Dendritic cell treated with granulocyte-macrophage colony-stimulating factor and Interleukin-4, amounts not matched to agents 40 ng/mL and 50 ng/mL, for 4 days (primary cell): ENCODE measurements around the gene SMURF2.

Experiments
- H3K27ac Mint-ChIP-seq: one replicate; pipeline ENCODE4 v1.8.0; 2022; ENCODE audit warnings: mild to moderate bottlenecking, mixed read lengths
- H3K27me3 Mint-ChIP-seq: one replicate; pipeline ENCODE4 v1.8.0; 2022; ENCODE audit warnings: mild to moderate bottlenecking, mixed read lengths
- H3K36me3 Mint-ChIP-seq: one replicate; pipeline ENCODE4 v1.8.0; 2022; ENCODE audit warnings: low read depth, mixed read lengths
- H3K4me1 Mint-ChIP-seq: one replicate; pipeline ENCODE4 v1.8.0; 2022; ENCODE audit warnings: low read depth, mixed read lengths
- H3K4me3 Mint-ChIP-seq: one replicate; pipeline ENCODE4 v1.8.0; 2022; ENCODE audit warnings: mild to moderate bottlenecking, moderate library complexity, mixed read lengths
- H3K9me3 Mint-ChIP-seq: one replicate; pipeline ENCODE4 v1.8.0; 2022; ENCODE audit warnings: mixed read lengths
- intact Hi-C: fragments of 100-400 bp; cut with micrococcal nuclease; formaldehyde crosslinking; loops from one replicate; pipeline ENCODE4 v1.15.0; 2022

The SMURF2 gene

DNA sequence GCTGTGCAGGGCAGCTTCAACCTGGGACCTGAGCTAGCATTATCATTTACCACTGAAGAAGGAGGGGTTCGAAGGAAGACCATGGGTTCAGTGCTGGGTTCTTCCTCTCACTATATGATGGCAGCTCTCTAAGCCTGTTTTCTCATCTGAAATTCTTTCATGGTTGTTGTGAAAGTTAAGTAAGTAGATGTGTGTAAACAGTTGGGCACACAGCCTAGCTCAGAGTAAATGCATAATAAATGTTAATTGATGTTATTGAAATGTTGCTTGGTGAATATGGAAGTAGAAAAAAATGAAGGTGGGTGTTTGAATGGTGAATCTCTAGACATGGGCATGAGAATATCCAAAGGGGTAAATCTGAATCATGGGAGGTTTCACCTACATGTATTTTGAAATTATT, 146.3 kb downstream of the SMURF2 start:
- H3K4me1 Mint-ChIP-seq, result peaks cover 12% of the 10 kb centered on the region
- H3K27me3 Mint-ChIP-seq, result no peaks in the 10 kb centered on the region
- intact Hi-C loops, result loop anchor here (10.0 kb wide), 1 partner anchor 79 kb away; no protein-coding TSS in a partner anchor
- H3K4me3 Mint-ChIP-seq, result no peak overlapping the region
- no peak overlapping the region for H3K27ac Mint-ChIP-seq
- no peaks in the 10 kb centered on the region for H3K9me3 Mint-ChIP-seq
- H3K36me3 Mint-ChIP-seq, result peaks cover 91% of the 10 kb centered on the region

- no peaks in the 10 kb centered on the region for H3K27me3 Mint-ChIP-seq
- H3K36me3 Mint-ChIP-seq, result peaks cover 91% of the 10 kb centered on the region
- H3K4me1 Mint-ChIP-seq, result peaks cover 12% of the 10 kb centered on the region
- H3K4me3 Mint-ChIP-seq, result no peak overlapping the region
- intact Hi-C loops, result loop anchor here (10.0 kb wide), 1 partner anchor 79 kb away; no protein-coding TSS in a partner anchor
- H3K9me3 Mint-ChIP-seq, result no peaks in the 10 kb centered on the region
- H3K27ac Mint-ChIP-seq, result no peak overlapping the region
Observed at GRCh38 chr17:64515419-64515818, 146.7 kb downstream of the SMURF2 start.

DNA sequence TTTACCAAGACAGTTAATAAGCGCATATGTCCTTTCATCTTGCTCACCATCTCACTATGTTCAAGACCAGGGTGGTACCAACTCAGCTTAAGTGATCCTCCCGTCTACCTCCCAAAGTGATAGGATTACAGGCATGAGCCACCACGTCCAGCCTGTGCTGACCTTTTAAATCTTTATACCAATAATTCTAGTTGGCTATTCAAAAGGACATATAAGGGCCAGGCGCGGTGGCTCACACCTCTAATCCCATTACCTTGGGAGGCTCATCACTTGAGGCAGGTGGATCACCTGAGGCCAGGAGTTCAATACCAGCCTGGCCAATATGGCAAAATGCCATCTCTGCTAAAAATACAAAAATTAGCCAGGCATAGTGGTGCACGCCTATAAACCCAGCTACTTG, 152.9 kb downstream of the SMURF2 start:
- peaks cover 16% of the 10 kb centered on the region for H3K4me1 Mint-ChIP-seq
- no peaks in the 10 kb centered on the region for H3K9me3 Mint-ChIP-seq
- intact Hi-C loops, result no loop called here
- H3K27ac Mint-ChIP-seq, result no peak overlapping the region
- peaks cover 85% of the 10 kb centered on the region for H3K36me3 Mint-ChIP-seq
- H3K4me3 Mint-ChIP-seq, result no peak overlapping the region
- no peaks in the 10 kb centered on the region for H3K27me3 Mint-ChIP-seq

- H3K27ac Mint-ChIP-seq, result no peak overlapping the region
- intact Hi-C loops, result no loop called here
- H3K27me3 Mint-ChIP-seq, result no peaks in the 10 kb centered on the region
- no peaks in the 10 kb centered on the region for H3K9me3 Mint-ChIP-seq
- H3K4me3 Mint-ChIP-seq, result no peak overlapping the region
- peaks cover 21% of the 10 kb centered on the region for H3K4me1 Mint-ChIP-seq
- peaks cover 85% of the 10 kb centered on the region for H3K36me3 Mint-ChIP-seq
Observed at GRCh38 chr17:64508683-64509082, 153.4 kb downstream of the SMURF2 start.

DNA sequence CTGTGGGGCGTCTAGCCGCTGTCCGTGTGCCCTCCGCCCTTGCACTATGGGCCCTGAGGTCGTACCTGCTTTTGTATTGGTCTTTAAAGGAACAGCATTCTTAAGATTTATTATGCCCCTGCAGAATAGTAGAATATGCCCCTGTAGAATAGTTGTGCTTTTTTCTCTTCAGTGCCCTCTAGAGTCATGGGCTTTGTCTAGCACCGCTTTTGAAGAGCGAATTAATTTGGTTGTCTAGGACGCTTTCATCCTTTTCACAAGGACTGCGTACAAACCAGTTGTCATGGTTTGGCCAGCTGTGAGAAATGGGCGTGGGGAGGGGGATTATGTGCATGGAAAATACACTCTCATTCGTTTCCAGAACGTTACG, 154.7 kb downstream of the SMURF2 start:
- Mint-ChIP-seq H3K27ac (peak overlapping the region; percentile 100), H3K9me3 (no peaks in the 10 kb centered on the region), H3K4me1 (peaks cover 34% of the 10 kb centered on the region), H3K27me3 (no peaks in the 10 kb centered on the region), H3K4me3 (peak overlapping the region; percentile 100), H3K36me3 (peaks cover 85% of the 10 kb centered on the region)
- intact Hi-C loops, result no loop called here

DNA sequence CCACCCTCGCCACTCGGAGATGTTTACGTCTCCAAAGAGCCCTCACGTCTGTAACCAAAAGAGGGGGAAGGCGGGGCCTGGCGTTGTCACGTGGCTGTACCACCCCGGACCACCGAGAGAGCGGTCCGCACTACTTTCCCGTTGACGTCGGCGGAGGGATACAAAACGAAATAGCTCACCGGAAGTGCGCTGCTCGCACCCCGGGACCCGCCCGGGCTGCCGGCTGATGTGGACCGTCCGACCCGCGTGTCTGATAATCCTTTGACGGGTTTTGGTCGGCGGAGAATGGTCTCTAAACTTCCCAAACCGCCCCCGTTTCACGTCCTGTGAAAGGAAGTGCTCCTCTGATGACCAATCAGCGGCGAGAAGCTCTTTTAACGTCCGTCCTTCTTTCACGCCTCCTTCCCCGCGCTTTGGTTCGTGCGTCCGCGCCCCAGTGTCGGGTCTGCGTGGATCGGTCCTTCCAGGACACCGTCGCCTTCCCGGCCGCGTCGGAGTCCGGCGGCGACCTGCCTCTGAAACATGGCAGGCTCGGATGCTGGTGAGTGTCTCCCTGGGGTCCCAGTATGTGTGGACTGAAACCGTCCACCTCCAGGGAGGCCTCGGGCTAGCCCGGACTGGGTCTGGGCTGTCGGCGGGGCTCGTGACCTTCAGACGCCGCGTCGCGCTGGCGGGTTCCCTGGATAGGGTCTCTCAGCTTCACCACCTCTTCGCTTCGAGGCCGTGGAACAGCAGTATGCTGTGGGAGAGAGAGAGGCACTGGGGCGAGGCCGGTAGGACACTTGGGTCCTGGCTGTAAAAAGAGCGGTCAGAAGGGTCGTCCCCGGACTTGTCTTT, 155.3 kb downstream of the SMURF2 start, which contains the start of gene CEP95:
CEP95 (plus strand) TSS at position 402 of the 837 bp plus-strand sequence; CDS start at position 523, 121 bp downstream.
- intact Hi-C loops, result no loop called here
- H3K27ac Mint-ChIP-seq, result peak within 1 kb of the TSS; percentile 100
- H3K4me3 Mint-ChIP-seq, result peak within 1 kb of the TSS; percentile 100
- peaks cover 88% of the 10 kb centered on the region for H3K36me3 Mint-ChIP-seq
- H3K4me1 Mint-ChIP-seq, result peaks cover 40% of the 10 kb centered on the region
- no peaks in the 10 kb centered on the region for H3K9me3 Mint-ChIP-seq
- H3K27me3 Mint-ChIP-seq, result no peaks in the 10 kb centered on the region

DNA sequence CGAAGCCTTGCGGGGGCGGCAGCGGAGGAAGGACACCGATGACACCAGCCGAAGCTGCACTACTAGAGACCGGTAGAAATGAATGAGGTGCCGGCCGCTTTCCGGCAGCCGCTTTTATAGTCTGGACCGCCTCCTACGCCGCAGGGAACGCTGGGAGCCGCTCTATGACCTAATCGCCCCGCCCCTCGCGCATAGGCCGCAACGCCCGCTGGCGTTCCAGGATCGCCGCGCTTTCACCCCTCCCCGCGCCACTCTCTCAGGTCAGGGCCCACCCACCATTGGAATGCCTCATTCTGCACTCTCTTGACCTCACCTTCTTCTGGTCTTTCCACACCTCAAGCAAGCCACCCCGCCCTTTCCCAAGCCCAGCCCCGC, 155.9 kb downstream of the SMURF2 start, which contains the start of gene DDX5:
DDX5 (minus strand) TSS at position 89 of the 375 bp plus-strand sequence. CDS start 170 bp downstream, outside the sequence.
- H3K36me3 Mint-ChIP-seq, result peaks cover 88% of the 10 kb centered on the region
- no peaks in the 10 kb centered on the region for H3K9me3 Mint-ChIP-seq
- peaks cover 46% of the 10 kb centered on the region for H3K4me1 Mint-ChIP-seq

DNA sequence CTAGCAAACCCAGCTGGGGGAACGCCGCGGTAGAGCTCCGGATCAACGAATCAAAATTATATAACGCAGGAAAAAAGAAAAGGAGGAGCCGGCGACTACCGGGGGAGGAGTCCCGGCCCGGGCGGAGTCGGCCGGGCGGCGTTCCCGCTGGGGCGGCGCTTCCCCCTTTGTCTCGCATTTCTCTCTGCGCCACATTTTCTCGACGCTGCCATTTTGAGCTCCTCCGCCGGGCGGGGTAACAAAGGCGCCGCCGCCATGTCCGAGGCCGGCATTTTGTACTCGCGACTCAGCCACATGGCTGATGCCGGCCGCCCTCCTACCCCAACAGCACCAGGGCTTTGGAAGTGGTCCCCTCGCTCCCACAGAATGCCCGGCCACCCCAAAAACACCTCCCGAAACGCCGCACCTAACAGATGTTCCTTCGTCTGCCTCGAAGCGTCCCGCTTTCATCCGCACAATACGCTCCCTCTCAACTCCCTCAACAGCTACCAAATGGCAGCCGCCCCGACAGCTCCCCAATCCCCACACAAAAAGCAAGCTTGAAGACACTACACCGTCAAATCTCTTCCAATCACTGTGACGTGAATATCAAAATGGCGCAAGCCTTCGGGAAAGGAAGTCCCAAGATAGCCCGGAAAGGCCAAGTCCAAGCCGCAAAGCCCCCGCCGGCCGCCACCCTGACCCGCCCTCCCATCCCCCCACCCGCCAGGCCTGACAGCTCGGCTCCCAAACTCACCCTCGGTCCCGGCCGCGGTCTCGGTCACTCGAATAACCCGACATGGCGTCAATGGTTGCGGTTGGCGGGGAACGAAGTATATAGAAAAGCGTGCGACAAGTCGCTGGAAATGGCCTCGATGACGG, 156.5 kb downstream of the SMURF2 start:
- no peaks in the 10 kb centered on the region for H3K9me3 Mint-ChIP-seq
- no peaks in the 10 kb centered on the region for H3K27me3 Mint-ChIP-seq
- peak overlapping the region; percentile 100 for H3K27ac Mint-ChIP-seq
- peaks cover 88% of the 10 kb centered on the region for H3K36me3 Mint-ChIP-seq
- H3K4me1 Mint-ChIP-seq, result peaks cover 52% of the 10 kb centered on the region
- intact Hi-C loops, result loop anchor here (1.0 kb wide), 1 partner anchor 8 kb away; the partner anchor contains the start of gene POLG2
- H3K4me3 Mint-ChIP-seq, result peak overlapping the region; percentile 100

More for the DNA sequence above, 155.9 kb downstream of the SMURF2 start, which contains the start of gene DDX5:
- intact Hi-C loops, result no loop called here
- Mint-ChIP-seq H3K27ac (peak within 1 kb of the TSS; percentile 100), H3K27me3 (no peaks in the 10 kb centered on the region), H3K4me3 (peak within 1 kb of the TSS; percentile 100)

DNA sequence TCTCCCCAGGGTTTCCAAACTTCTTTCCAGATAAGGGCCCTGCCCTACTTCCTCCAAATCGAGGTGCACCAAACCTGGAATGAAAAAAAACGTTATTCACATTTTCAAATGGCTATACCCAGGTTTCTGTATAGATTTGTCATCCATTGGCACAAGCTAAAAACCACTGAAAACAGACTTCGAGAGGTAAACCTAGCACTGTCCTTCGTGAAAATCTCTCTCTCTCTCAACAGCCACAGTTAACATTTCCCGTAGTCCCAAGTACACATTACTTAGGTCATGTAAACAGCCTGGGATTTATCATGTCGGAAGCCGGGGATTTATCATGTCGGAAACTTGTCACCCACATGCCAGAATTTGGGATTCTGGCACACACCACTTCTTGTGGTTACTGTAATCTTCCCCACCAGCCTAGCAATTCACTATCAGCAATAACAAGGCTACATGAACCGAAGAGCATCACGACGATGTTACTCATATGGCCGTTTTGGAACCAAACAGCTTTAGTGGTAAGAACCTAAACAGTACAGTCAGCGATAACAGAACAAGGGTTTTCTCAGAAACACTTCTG, 157.3 kb downstream of the SMURF2 start:
- Mint-ChIP-seq H3K4me3 (peak overlapping the region; percentile 100), H3K4me1 (peaks cover 59% of the 10 kb centered on the region), H3K27ac (peak overlapping the region; percentile 100), H3K9me3 (no peaks in the 10 kb centered on the region), H3K27me3 (no peaks in the 10 kb centered on the region), H3K36me3 (peaks cover 88% of the 10 kb centered on the region)
- intact Hi-C loops, result loop anchor here (1.0 kb wide), 1 partner anchor 8 kb away; the partner anchor contains the start of gene POLG2

DNA sequence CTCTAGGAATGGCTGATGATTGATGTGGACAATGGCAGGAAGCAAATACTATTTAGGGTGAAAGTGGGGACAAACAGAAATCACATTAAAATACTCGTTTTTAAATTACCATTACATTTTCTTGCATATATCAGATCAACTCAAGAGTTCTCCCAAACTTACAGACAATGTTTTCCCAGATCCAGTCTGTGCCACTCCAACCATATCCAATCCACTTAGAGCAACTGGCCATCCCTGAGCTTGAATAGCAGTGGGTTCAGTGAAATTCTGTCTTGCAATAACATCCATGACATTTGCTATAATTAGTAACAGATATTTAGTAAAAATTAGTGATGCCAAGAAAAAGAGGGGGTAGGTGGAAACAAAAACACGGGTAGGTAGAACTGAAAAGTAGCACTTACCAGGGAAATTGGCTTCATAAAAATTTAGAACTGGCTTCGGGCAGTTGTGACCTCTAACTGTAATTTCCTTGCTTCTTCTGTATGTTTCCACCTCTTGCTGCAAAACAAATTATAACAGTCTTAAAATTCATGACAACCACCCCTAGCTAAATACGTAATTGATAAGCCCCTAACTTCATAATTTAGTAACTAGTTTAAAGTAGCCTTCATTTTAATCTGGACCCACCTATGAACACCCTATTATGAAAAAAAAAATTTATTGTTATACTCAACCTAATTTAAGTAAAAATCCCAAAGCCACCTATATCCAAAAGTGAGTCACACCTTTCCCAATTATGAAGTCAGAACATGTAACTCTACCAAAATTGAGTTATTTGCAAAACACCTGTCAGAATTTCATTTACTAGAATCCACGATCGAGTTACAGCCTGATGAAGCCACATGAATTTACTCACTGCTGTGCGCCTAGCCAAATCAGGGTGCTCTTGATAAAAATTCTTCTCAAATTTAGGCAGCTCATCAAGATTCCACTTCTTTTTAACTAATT, 158.0 kb downstream of the SMURF2 start:
- Mint-ChIP-seq H3K27me3 (no peaks in the 10 kb centered on the region), H3K4me3 (peak overlapping the region; percentile 100), H3K36me3 (peaks cover 88% of the 10 kb centered on the region), H3K9me3 (no peaks in the 10 kb centered on the region), H3K4me1 (peaks cover 61% of the 10 kb centered on the region), H3K27ac (peak overlapping the region; percentile 100)
- intact Hi-C loops, result no loop called here

- Mint-ChIP-seq H3K9me3 (no peaks in the 10 kb centered on the region), H3K27ac (no peak overlapping the region), H3K4me1 (peaks cover 63% of the 10 kb centered on the region), H3K27me3 (no peaks in the 10 kb centered on the region), H3K4me3 (no peak overlapping the region), H3K36me3 (peaks cover 92% of the 10 kb centered on the region)
- intact Hi-C loops, result no loop called here
Observed at GRCh38 chr17:64503341-64503740, 158.8 kb downstream of the SMURF2 start.

DNA sequence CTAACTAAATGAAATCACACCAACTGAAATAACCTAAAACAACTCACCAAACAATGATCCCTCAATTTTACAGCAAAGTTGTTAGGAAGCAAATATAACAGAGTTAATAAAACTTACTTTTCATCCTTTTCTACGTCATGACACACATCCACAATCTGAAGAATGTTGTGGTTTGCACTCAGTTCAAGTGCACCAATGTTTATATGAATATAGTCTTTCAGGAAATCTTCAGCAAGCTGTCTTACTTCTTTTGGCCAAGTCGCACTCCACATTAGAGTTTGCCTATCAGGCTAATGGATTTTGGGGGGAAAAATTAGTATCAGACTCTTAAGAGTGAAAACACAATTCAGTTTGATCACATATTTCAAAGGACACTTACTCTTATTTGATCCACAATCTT, 159.3 kb downstream of the SMURF2 start:
- Mint-ChIP-seq H3K9me3 (no peaks in the 10 kb centered on the region), H3K36me3 (peaks cover 98% of the 10 kb centered on the region), H3K4me1 (peaks cover 65% of the 10 kb centered on the region), H3K27ac (no peak overlapping the region), H3K27me3 (no peaks in the 10 kb centered on the region), H3K4me3 (no peak overlapping the region)
- intact Hi-C loops, result no loop called here

- intact Hi-C loops, result no loop called here
- peak overlapping the region; percentile 62 for H3K27ac Mint-ChIP-seq
- peaks cover 68% of the 10 kb centered on the region for H3K4me1 Mint-ChIP-seq
- H3K36me3 Mint-ChIP-seq, result peaks cover 100% of the 10 kb centered on the region
- no peaks in the 10 kb centered on the region for H3K9me3 Mint-ChIP-seq
- no peak overlapping the region for H3K4me3 Mint-ChIP-seq
- H3K27me3 Mint-ChIP-seq, result no peaks in the 10 kb centered on the region
Observed at GRCh38 chr17:64502021-64502420, 160.1 kb downstream of the SMURF2 start.
